Measurements from ENCODE around the gene SPTB. TPM values are rescaled to one million over a fixed set of nuclear protein-coding genes. Genes with fewer than 3 reads are reported as not detected.
A peak's percentile ranks its signal among the peaks of the same experiment; 100 is the strongest.
"Not testable (repeated sequence)": the region's sequence is repeated elsewhere in the genome, so short reads cannot be mapped to it uniquely, and the experiment has no call there.

SPTB gene
- total and polyA plus RNA-seq, 8 donors, result under 0.01 to 3.5 (median 0.55) TPM; not detected in 2

DNA sequence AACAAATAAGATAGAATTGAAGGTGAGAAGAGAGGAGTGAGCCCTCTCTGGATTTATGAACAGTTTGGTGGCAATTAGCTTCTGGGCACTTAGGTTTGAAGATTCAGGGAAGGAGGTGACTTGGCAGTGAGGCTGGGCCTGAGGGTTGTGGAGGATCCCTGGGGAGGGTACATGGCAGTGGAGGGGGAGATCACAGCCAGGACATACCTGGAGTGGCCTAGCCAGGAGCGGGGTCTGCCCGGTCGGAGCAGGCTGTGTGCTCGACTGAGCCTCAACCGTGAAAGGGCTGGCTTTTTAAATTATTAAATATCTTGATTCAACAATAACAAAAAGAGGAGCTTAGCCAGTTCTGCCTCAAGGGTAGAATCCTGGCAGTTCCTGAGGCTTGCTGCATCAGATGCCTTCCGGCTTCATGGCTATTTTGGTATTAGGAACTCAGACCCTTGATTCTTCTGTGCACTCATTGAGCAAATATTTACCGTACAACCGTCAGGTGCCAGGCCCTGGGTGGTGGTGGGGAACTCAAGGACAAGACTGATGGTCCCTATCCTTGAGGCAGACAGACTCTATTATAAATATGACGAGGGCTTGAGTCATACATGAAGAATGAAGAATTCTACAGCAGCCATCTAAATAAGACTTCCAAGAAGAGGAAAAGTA, 73.4 kb downstream of the SPTB start:
- intact Hi-C loops (cut with DNase I; ENCODE audit: low total_unique reads), result no loop called here
- 53 to 65% (median 57%) methylated on average over 9 of the region's 9 CpGs for WGBS, 5 donors
- H3K36me3 ChIP-seq, result no peaks in the 10 kb centered on the region
- no peaks in the 10 kb centered on the region for H3K27me3 ChIP-seq
- peaks cover 6 to 23% (median 7%) of the 10 kb centered on the region in 4 donors for H3K4me1 ChIP-seq
- no peaks in the 10 kb centered on the region for H3K9me3 ChIP-seq
- TF ChIP-seq POLR2AphosphoS5 (IDR thresholded peaks at IDR 0.05) (peak in 1 of 3 donors; percentile 34), EP300 (IDR thresholded peaks at IDR 0.05) (no peak)
- no peak overlapping the region for H3K4me3 ChIP-seq
- H3K27ac ChIP-seq, result peak overlapping the region in 2 of 5 donors; percentile 49 to 74
- DNase-seq, result peak; percentile 30 to 32

DNA sequence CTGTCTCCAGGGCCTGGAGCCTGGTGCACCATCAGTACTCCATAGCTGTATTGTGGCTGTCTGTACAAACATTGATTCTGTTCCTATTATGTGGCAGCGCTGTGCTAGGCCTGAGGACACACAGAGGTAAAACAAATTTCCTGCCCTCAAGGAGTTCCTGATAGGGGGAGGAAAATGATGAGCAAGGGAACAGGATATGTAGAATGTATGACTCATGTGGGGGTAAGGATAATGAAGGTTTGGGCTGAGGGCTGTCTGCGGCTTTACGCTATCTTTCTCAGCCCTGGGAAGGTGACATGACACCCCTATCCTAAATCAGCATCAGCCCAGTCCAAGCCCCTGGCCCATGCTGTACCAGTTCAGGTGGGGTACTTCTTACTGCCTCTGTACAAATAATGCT, 74.1 kb downstream of the SPTB start:
- H3K36me3 ChIP-seq; H3K4me3 ChIP-seq; DNase-seq; intact Hi-C loops (cut with DNase I; ENCODE audit: low total_unique reads); H3K9me3 ChIP-seq; H3K27me3 ChIP-seq: not testable (repeated sequence)
- Histone ChIP-seq H3K27ac (peak overlapping the region in 2 of 5 donors; percentile 49 to 74), H3K4me1 (peaks cover 6 to 23% (median 7%) of the 10 kb centered on the region in 4 donors)
- whole genome bisulfite sequencing, 5 donors, result 87 to 98% (median 93%) methylated on average over 3 of the region's 3 CpGs

DNA sequence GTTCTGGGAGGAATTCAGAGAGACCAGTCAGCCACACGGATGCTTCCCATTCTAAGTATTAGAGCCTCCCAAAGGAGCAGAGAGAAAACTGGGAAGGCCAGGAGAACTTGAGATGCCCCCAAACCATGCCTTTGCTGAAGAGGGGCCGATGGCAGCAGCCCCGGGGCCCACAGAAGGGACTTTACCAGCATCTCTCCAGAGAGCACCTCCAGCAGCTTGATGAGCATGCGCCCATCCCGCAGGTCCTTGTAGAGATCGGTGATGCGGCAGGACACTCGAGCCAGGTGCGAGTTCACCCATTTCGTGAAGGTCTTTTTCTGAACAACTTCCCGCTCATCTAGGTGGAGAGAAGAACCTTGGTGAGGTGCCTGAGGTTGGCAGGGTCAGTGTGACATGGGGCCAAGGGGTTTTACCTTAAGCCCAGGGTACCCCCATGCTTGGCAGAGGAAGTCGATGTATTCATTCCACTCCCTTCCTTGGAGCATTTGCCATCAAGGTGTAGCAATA, 74.9 kb downstream of the SPTB start:
- Histone ChIP-seq H3K36me3 (no peaks in the 10 kb centered on the region), H3K27ac (no peak overlapping the region), H3K27me3 (no peaks in the 10 kb centered on the region), H3K4me1 (peaks cover 6 to 26% (median 7%) of the 10 kb centered on the region in 4 donors), H3K4me3 (no peak overlapping the region), H3K9me3 (no peaks in the 10 kb centered on the region)
- intact Hi-C loops (cut with DNase I; ENCODE audit: low total_unique reads), result no loop called here
- DNase-seq, result no peak
- TF ChIP-seq POLR2A (IDR thresholded peaks at IDR 0.05) (no peak), POLR2AphosphoS5 (IDR thresholded peaks at IDR 0.05) (no peak), EP300 (IDR thresholded peaks at IDR 0.05) (no peak), CTCF (IDR thresholded peaks at IDR 0.05) (no peak)
- WGBS, 5 donors, result 84 to 91% (median 86%) methylated on average over 12 of the region's 12 CpGs

DNA sequence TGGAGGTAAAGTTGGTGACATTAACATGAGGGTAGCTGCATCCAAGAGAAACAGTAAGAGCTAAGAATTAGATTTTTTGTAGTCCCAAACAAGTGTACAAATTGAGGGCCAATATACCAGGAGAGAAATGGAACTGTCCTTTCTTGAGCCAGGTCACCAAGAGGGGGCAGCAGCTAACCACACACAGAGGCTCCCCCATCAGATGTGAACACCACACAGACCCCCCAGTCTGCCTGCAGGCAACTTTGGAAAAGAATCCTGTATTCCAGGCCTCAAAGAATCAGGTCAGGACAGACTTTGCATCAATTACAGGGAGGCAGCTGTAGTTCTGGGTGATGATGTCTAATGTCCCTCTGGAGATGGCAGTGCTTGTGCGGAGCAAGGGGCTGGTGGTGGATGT, 77.9 kb downstream of the SPTB start:
- no peak for DNase-seq
- H3K36me3 ChIP-seq, result no peaks in the 10 kb centered on the region
- no peak overlapping the region for H3K4me3 ChIP-seq
- WGBS, 5 donors, result 76 to 100% (median 100%) methylated on average over 1 of the region's 1 CpG
- no peak for TF ChIP-seq POLR2A (IDR thresholded peaks at IDR 0.05)
- TF ChIP-seq EP300 (IDR thresholded peaks at IDR 0.05), result no peak
- no peak for TF ChIP-seq CTCF (IDR thresholded peaks at IDR 0.05)
- TF ChIP-seq POLR2AphosphoS5 (IDR thresholded peaks at IDR 0.05), result no peak
- no peaks in the 10 kb centered on the region for H3K9me3 ChIP-seq
- H3K4me1 ChIP-seq, result peaks cover 6 to 15% (median 7%) of the 10 kb centered on the region in 4 donors
- no peak overlapping the region for H3K27ac ChIP-seq
- H3K27me3 ChIP-seq, result no peaks in the 10 kb centered on the region
- intact Hi-C loops (cut with DNase I; ENCODE audit: low total_unique reads), result no loop called here

DNA sequence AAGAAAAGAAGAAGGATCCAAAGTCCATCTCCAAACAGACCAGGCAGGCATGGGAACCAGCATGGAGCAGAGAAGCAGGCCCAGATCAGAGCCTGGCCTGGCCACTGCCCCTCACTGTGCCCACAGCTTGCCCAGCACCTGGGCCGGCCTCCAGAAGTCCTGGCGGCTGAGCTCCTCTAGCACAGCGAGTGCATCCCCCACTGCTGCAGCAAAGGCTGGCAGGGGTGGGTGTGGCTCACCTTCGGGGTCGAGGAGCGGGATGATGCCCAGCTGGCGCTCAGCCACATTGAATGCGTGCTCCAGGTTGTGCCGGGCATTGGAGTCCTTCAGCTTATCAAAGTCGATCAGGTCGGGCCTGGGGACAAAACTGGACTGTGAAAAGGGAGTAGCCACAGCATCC, 78.7 kb downstream of the SPTB start:
- Histone ChIP-seq H3K9me3 (no peaks in the 10 kb centered on the region), H3K36me3 (no peaks in the 10 kb centered on the region), H3K4me1 (peaks cover under 1 to 8% (median 1%) of the 10 kb centered on the region in 4 donors), H3K27ac (no peak overlapping the region), H3K27me3 (no peaks in the 10 kb centered on the region), H3K4me3 (no peak overlapping the region)
- 63 to 79% (median 68%) methylated on average over 11 of the region's 11 CpGs for WGBS, 5 donors
- DNase-seq, result peak in 1 of 2 donors; percentile 30
- intact Hi-C loops (cut with DNase I; ENCODE audit: low total_unique reads), result no loop called here
- TF ChIP-seq CTCF (IDR thresholded peaks at IDR 0.05), result no peak
- TF ChIP-seq POLR2A (IDR thresholded peaks at IDR 0.05), result no peak
- TF ChIP-seq EP300 (IDR thresholded peaks at IDR 0.05), result no peak
- TF ChIP-seq POLR2AphosphoS5 (IDR thresholded peaks at IDR 0.05), result no peak
